HG03066 (cell line): ENCODE measurements around the gene MYH9.

ENCODE experiments used
- ATAC-seq: cut with Tn5 transposase; IDR thresholded peaks from one replicate; pipeline ENCODE4 v1.9.1; 2021; ENCODE audit warnings: low read depth; ENCODE audit not compliant: unreplicated experiment

MYH9 gene

DNA sequence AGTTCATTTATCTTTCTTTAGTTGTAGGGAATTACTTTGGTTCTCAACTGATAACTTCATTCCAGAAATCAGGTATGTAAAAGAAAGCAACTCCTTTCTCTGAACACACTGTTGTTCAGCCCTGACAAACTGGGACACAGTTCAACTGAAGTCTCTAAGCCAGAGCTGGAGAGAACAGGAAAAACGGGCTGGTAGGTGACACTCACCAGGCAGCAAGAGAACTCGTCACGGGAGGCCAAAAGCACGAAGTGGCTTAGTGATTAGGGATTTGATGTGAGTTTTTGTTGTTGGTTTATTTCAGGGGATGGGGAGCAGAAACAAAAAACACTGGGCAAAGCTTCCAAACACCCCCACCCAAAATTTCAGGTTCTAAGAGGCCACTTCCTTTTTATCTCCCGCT, 54.1 kb downstream of the MYH9 start:
- ATAC-seq, result no peak

DNA sequence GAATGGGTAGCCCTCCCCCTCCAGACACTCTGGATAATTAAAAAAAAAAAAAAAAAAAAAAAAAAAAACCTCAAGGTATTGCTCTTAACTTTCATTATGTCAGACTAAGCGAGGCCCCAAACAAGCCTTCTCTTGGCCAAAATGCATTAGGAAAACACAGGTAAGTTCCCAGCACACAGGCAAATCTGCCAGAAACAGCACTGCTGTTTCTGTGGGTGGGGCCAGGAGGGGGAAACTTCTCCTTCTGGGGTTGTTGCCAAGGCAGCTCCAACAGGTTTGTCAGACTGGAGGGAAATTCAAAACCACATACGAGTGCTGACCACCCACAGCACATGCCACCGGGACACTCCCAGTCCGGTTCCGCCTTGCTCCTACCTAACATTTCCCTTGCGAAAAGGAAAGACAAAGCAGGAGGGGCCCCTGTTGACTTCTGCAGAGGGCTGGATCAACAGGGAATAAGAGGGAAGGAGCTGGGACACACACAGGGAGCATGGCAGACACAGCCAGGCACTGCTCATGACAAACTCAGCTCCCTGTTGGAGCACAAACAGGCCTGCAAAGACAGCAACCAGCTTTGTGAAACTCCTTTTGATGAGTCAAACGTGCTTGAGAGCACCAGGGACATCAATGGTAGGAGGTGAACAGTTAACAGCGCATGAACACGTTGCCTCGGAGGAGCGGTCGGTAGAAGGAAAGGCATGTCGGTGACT, 55.0 kb downstream of the MYH9 start:
- ATAC-seq, result no peak

DNA sequence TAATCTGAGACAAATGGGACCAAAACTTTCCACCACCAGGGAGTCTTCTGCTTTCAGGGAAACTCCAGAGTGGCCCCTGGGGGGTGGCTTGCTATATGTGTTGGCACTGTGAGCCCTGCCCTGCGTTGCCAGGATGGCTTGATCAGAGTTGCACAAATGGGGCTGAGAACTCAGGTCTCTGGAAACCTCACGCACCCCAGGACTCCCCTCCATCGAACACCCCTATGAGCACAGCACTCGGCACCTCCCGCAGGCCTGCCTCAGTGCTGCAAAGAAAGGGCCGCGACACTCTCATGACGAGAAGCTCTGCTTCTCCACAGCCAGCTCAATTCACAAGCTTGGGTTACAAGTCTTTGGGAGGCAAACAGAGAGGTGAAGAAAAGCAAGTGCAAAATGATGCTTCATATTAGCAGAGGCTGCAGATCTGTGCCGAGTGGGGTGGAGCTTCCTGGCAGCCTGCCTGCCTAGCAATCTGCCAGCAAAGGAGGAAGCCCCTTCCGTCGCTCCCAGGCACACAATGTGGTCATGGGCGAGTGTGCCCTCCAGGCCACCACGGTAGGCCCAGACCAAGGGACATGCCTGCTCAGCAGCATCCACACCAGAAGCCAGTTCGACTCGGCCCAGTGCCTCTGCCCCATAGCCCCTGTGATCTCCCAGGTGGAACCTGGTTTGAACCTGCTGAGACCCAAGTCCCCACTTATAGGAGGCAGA, 55.7 kb downstream of the MYH9 start:
- no peak for ATAC-seq

DNA sequence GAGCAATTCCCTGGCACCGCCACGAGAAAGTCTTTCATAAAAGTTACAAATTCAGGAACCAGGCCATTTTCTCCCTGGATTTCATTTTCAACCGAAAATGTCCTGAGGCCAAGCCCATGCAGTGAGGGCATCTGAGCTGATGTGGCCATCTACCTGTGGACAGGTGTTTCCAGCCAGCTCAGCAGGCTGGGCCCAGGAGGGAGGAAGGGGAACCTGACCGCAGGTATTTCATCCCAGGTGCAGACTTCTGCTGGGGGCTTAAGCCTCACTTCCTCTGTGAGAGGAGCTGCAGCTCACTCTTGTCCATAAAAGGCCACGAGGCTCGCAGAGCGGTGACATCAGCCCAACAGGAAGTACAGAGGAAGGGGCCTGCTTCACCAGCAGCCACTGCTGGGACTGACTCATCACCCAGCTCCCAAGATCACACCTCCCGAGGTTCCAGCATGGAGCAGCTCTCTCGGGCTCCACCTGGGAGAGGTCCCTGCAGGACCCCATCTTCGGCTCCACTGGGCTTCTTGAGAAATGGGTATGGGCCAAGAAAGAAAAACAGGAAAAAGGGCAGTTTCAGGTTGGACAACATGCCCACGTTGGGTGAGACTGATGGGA, 56.4 kb downstream of the MYH9 start:
- ATAC-seq, result peak; percentile 59

DNA sequence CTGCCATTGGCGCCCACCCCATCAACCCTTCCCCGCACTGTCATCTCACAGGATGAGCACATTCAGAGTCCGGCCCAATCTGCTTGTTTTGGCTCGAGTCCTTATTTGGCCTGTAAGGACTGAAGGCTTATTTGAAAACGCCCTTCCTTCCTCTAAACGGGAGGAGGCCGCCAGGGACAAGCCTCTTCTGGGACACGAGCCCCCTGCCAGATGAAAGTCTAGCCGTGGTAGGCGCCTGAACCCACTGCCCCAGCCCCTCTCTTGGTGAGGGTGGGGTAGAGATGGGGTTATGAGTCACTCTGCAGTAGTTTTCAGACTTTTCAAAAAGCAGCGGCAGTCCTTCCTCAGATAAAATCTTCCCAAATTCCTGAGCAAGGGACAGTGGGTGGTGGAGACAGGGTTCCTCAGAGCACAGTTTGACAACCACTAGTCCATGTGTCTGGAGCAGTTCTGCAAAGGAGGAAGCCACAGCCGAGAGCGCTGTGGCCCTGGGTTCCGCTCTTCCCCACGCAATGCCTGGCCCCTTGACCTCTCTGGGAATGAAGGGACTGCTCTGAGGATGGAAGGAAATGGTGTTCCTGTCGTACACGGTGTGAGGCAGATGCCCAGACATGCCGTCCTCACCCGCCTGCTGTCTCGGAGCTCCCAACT, 57.0 kb downstream of the MYH9 start:
- ATAC-seq, result no peak

DNA sequence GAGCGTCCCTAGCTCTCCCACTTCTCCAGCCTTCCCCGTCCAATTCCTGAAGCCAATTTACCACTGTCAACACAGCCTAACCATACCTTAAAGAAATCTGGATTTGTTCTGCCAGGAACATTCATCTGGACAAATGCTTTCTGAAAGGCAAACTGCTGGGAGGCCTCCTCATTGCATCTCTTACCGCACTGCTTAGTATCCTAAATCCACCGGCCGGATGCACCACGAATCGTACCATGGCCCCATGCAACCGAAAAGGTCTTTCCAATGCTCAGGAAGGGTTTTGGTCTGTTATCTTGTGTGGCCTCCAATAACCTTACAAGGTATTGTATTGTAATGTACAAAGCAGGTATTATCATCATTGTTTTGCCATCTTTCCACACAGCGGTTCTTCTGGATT, 57.6 kb downstream of the MYH9 start:
- ATAC-seq, result no peak

DNA sequence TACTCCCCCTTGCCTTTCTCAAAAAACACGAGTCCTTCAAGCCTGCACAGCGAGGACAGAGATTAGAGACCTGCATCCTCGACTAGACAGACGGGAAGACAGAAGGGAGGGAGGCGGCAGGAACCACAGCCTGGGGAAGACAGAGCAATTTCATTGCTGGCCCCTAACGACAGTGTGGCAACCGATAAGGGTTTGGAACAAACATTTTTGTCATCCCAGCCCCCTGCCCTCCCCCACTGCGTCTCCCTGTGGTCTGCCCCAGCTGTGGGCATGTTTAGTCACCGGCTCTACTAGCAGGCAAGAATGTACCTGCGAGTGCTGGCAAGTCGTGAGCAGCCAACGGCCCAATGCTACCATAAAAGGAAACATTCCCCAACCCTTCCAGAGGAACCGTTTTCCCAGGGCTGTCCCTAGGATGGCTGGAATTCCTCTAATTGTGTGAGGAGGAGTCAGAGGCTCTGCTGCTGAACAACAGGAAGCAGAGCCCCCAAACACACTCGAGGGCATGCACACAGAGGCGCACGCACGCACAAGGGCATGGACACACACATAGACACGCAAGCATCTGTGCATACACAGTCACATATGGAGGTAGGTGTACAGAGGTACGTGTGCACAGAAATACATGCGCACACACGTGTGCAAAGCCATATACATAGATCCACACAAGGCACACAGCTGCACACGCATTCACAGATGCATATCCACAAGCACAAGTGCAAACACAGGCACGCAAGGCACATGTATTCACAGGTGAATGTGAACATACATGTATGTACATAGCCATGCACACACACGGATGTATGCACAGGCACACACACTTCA, 58.3 kb downstream of the MYH9 start:
- ATAC-seq, result no peak

DNA sequence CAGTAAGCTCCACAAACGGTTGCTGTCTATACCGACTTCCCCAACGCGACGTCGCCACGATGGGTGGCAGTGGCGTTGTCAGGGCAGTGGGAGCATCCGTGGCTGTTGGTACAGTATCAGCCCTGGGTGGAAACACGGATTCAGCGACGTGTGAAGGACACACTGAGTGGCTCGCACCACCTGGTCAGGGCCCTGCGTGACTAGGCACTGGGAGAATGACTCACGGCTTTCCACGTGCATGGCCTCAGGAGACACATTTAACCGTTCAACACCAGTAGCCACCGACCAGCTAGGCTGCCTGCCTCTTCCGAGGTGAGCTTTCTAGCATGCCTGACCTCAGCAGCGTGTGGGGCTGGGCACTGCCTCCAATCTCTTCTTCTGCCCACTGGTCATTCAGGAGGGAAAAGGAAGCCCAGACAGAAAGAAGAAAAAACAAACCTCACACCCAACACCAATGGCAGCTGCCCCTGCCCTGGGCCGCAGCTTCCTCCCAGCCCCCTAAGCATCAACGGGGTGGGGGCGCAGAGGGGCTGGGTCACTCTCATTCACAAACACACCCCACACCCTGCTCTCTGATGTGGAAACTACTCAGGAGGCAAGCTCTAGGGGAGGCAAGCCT, 59.0 kb downstream of the MYH9 start:
- ATAC-seq, result no peak

DNA sequence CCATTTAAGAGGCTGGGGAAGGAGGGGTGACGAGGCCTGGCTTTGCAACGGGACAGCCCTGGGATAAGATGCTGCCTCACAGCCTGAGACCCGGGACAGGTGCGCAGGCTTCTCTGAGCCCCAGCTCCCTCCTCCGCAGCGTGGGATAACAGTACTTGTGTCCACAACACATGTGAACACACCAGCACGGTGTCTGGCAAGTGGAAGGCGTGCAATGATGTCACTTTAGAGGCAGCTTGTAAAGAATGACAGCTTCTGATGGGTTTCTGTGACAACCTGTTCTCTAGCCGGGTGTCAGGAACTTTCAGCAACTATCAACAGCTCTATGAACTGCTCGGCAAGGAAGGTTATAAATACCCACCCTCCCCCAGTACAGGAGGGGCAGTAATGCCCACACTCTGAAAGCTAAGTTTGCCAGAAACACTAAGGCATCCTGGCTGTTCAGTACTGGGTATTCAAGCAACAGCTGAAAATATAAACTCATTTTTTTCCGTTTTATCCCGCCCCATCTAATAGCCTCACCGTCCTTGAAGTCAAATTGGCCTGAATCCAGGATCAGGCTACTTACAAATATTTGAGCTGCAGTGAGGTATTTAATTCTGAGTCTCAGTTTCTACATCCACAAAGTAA, 59.7 kb downstream of the MYH9 start:
- no peak for ATAC-seq

DNA sequence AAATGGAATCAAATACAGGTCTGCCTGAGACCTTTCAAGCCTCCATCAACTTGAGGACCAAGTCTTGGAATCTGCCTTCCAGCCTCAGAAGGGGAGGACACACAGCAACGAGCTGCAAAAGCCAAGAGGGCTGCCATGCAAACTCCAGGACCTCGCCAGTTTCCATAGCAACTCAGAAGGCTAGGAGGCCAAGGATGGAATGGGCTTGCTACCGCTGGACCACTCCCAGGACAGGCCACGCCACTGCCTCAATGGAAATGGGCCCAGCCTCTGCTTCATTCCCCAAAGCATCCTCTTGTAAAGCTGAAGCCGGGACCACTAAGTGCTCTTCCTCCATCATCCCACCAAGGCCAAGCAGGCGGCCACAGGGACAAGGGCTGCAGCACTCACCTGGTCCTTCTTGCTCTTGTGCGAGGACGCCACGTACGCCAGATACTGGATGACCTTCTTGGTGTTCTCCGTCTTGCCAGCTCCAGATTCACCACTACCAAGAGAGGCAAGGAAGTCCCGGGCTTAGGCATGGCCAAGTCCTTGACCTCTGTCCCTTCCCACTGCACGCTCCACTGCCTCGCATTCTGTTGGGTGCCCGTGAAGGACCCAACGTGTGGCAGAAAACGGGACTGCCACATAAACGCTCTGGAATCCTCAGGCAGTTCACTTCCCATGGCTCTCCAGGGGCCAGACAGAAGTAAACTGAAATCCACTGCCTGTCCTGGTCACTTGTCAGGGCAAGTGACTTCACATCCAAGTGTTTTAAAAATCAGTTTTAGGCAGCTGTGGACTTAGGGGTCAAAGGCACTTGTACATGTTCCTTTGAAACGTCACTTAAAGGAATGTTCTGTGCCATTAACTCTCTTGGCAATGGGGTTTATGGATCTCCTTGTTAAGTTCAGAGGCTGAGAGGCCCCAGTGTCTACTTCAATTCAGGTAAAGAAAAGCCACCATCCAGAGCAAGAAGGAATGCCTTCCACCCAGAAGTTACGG, 61.3 kb downstream of the MYH9 start:
- ATAC-seq, result no peak

DNA sequence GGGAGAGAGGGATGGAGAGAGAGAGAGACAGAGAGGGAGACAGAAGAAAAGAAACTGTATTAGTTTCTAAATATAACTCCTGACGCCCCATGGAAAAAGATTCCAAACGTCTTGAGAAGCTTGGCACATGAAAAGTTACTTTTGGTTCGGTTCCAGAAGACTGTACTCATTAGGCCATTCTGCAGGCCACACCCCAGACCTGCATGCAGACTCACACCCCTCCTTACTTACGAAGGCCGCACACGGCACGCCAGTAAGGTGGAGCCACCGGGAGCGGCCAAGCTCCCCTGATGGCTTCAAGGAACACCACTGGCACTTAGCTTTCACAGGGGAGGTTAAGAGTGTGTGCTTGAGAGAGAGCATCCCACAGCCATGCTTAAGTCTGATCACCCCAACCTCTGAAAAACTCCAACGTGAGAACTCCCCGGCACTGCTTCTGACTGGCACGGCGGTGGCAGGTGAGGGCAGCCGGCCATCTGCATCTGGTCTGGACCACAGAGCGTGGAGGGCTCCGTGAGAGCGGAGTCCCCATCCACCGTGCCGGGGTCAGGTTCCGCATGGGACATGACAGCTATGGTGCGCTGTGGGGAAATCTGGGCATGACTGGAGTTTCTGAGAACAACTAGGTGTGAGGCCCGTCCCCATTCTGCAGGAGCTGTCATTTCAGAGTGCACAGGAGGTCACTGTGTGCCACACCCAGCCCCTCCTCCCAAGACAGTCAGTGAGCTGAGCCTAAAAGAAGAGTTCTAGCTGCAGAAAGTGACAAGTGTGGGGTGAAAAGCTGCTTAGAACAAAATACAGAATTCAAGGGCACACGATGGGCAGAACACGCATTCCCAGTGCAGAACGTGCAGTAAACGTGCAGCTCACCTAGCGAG, 62.4 kb downstream of the MYH9 start:
- no peak for ATAC-seq

DNA sequence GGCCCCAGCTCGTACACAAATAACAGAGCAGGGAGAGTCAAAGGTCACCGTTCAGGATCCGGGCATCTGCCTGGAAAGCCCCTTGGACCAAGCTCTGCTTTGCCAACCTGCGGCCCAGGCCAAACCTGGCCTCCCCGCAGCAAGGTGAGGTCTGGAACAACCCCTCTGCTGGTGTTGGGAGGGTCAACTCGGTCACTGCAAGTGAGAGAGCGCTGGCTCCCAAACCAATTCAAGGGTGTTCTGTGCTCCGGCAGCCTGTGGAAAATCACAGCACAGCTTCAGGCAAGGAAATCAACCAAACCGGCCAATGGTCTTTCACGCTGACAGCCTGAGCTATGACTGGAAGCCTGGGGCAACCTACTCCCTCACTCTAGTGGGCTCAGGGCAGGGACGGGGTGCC, 63.4 kb downstream of the MYH9 start:
- no peak for ATAC-seq

DNA sequence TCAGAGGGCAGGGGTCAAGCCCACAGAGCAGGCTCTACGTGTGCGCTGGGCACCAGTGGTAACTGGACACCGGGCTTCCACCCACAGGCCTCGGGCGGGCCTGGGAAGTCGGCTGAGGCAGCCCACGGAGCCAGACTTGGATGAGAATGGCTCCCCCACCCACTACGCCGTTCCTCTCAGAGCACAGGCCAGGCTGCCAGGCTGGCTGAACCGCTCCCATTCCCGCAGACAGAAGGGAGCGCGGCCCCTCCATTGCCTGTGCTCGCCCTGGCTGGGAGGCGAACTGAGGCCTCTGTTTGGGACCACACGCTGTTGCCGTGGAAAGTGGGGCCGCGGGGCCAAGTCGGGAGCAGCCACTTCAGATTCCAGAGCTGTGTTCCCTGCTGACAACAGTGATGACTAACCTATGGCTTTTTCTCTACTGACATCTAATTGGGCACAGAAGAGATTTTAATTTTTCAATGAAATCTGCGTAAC, 63.9 kb downstream of the MYH9 start:
- ATAC-seq, result no peak

DNA sequence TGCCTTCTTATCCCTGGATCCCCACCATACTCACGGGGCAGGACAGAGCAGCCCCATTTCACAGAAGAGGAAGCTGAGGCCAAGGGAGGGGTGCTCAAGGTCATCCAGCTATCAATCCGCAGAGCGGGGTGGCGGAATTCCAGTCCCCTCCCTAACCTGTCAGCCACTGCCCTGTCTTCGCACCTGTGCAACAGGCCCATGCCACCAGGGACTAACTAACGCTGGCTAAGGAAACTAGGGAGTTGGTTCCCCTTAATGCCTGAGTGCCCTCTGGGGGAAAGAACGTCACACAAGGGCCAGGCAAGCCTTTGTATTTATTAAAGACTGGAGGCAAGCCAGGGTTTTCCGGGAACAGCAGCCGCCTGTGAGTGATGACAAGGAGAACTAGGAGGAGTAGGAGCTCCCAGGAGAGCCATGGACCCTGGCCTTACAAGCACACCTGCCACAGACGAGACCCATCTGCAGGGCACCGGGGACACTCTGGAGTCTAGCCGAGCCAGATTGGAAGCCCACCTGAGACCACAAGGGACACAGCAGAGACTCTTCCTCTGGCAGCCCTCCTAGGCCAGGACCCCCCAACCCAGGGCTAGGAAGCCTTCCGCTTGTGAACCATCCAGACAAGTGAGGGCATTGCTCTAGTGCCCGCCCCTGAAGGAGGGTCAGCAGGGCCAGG, 64.4 kb downstream of the MYH9 start:
- no peak for ATAC-seq

DNA sequence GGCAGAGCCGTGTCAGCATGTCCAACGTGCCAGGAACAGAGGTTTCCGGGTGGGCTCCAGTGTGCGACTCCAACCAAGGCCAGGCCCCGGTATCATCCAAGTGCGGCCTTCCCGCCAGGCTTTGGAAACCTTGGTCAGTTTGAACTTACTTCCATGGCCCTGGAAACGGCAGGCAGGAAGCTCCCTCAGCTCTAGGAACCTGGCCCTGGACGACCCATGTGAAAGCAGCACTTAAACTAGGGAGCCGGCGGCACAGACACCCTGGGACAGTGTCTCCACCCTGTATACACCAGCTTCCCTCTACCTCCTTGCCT, 65.2 kb downstream of the MYH9 start:
- no peak for ATAC-seq

DNA sequence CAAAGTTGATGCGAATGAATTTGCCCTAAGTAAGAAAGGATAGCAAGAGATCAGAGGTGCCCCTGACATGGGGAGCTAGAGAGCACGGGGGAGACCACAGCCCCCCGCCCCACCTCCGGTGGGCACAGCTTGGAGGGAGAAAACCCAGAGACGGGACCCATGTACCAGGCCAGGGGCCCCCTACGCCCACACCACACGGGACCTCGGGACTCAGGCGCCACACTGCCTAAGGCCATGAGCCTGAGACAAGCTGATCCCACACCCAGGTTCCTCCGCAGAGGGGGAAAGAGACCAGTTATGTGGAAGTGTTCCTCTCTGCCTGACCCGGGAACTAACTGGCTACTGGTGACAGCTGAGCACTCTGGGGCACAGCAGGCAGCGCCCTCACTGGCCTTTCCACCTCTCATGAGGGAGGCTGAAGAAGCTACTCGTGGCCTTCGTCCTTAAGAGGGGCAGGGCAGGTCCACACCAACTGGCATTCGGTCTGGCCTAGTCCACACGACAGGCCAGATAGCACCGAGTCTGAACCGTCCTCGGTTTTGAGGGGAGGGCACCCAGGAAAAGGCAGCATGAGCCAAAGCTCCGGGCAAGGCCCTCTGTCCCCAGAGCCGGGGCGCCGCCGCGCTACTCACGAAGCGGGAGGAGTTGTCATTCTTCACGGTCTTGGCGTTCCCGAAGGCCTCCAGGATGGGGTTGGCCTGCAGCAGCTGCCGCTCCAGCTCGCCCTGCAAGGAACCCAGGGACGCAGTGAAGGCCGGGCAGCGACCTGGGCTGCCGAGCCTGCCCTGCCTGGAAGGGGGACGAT, 65.8 kb downstream of the MYH9 start:
- ATAC-seq, result no peak
